DOHH2 (cell line): ENCODE results near the gene EML6.

Experiments
- H3F3A ChIP-seq: fragments of 200-600 bp; sonication (generic), shearing (Covaris generic); 2 replicates; pipeline ENCODE4 v1.6.0; 2016; ENCODE audit warnings: antibody characterized with exemption, mild to moderate bottlenecking; ENCODE audit not compliant: control insufficient read depth, insufficient read depth
- H3K27ac ChIP-seq: fragments of 200-600 bp; sonication (generic); 2 replicates; pipeline ENCODE4 v1.5.1; 2014; ENCODE audit warnings: low read depth, mild to moderate bottlenecking, low read length, moderate library complexity
- H3K27me3 ChIP-seq: fragments of 200-600 bp; sonication (generic); 2 replicates; pipeline ENCODE4 v1.6.1; 2014; ENCODE audit warnings: mild to moderate bottlenecking, low read length, mixed read lengths; ENCODE audit not compliant: control insufficient read depth
- H3K36me3 ChIP-seq: fragments of 200-600 bp; sonication (generic); 2 replicates; pipeline ENCODE4 v1.6.1; 2014; ENCODE audit warnings: mild to moderate bottlenecking, low read length, moderate library complexity, mixed read lengths; ENCODE audit not compliant: control insufficient read depth
- H3K4me1 ChIP-seq: fragments of 200-600 bp; sonication (generic); 2 replicates; pipeline ENCODE4 v1.6.1; 2014; ENCODE audit warnings: mild to moderate bottlenecking, low read length, mixed read lengths; ENCODE audit not compliant: control insufficient read depth
- H3K4me2 ChIP-seq: fragments of 200-600 bp; sonication (generic); 2 replicates; pipeline ENCODE4 v1.6.0; 2014; ENCODE audit warnings: mild to moderate bottlenecking, low read length, moderate library complexity
- H3K4me3 ChIP-seq: fragments of 200-600 bp; sonication (generic); 2 replicates; pipeline ENCODE4 v1.5.1; 2014; ENCODE audit warnings: mild to moderate bottlenecking, low read length, mixed read lengths
- H3K79me2 ChIP-seq: fragments of 200-600 bp; sonication (generic); 2 replicates; pipeline ENCODE4 v1.6.1; 2014; ENCODE audit warnings: mild to moderate bottlenecking, low read length, mixed read lengths; ENCODE audit not compliant: control insufficient read depth
- H3K9me2 ChIP-seq: fragments of 200-600 bp; sonication (generic); replicated peaks from 2 replicates; pipeline ENCODE4 v1.6.1; 2014; ENCODE audit warnings: mild to moderate bottlenecking, low read length, mixed read lengths; ENCODE audit not compliant: control insufficient read depth
- H3K9me3 ChIP-seq: fragments of 200-600 bp; sonication (generic); 2 replicates; pipeline ENCODE4 v1.6.1; 2014; ENCODE audit warnings: antibody characterized with exemption, low read length, mixed read lengths; ENCODE audit not compliant: control insufficient read depth, insufficient read depth
- H4K20me1 ChIP-seq: fragments of 200-600 bp; sonication (generic); 2 replicates; pipeline ENCODE4 v1.6.0; 2014; ENCODE audit warnings: low read depth, mild to moderate bottlenecking, antibody characterized with exemption, low read length, moderate library complexity; ENCODE audit not compliant: control insufficient read depth, insufficient read depth
- EZH2phosphoT487 ChIP-seq: fragments of 200-600 bp; sonication (generic); IDR thresholded peaks from 2 replicates; pipeline ENCODE4 v1.6.1; 2017; ENCODE audit warnings: borderline replicate concordance, mild to moderate bottlenecking, antibody characterized with exemption, low read length, moderate library complexity, mixed read lengths
- TF ChIP-seq, protein P1 (sequence below): fragments of 200-600 bp; sonication (generic); IDR thresholded peaks from one replicate; pipeline ENCODE4 v1.5.1; 2014; ENCODE audit warnings: antibody characterized with exemption, mild to moderate bottlenecking, low read depth, low read length; ENCODE audit not compliant: poor library complexity, severe bottlenecking

EML6 gene

DNA sequence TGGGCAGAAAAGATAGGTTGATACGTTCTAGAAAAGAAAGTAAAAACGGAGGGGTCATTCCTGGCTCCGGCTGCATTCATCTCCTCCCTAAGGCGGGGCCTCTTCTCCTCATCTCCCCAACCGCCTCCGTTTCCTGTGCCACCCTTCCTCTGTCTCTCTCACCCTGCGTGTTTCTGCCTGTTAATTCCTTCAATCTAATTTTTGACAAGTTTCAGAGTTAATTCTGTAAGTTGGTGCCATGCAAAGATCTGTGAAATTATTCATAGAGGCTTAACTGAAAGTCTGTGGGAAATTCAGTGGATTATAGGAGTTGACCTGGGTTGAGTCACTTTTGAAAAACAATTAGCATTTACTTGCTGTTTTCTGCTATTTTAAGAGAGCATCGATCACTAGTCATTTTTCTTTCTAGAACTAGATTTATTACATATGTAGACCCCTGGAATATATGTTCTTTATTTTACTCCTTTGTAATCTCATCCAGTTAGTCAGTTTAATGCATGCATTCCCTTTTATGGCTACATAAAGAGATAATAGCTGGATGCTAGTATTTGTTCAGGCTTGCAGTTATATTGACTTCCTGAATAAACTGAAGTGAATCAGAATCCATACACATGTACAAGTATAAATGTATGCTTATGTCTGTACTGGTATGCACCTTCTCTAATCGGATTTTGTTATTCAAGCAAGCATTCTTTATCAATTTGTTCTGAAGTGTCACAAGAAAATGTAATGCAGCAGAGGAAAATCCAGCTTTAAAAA is 91.1 kb downstream of the EML6 start:
- H3K79me2 ChIP-seq, result no peaks in the 10 kb centered on the region
- TF ChIP-seq, protein P1, sequence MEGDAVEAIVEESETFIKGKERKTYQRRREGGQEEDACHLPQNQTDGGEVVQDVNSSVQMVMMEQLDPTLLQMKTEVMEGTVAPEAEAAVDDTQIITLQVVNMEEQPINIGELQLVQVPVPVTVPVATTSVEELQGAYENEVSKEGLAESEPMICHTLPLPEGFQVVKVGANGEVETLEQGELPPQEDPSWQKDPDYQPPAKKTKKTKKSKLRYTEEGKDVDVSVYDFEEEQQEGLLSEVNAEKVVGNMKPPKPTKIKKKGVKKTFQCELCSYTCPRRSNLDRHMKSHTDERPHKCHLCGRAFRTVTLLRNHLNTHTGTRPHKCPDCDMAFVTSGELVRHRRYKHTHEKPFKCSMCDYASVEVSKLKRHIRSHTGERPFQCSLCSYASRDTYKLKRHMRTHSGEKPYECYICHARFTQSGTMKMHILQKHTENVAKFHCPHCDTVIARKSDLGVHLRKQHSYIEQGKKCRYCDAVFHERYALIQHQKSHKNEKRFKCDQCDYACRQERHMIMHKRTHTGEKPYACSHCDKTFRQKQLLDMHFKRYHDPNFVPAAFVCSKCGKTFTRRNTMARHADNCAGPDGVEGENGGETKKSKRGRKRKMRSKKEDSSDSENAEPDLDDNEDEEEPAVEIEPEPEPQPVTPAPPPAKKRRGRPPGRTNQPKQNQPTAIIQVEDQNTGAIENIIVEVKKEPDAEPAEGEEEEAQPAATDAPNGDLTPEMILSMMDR, result no peak
- TF ChIP-seq EZH2phosphoT487, result no peak
- H3K27me3 ChIP-seq, result no peaks in the 10 kb centered on the region
- H3K4me2 ChIP-seq, result no peak overlapping the region
- H3K9me3 ChIP-seq, result no peaks in the 10 kb centered on the region
- peaks cover 3% of the 10 kb centered on the region; the same call in 1 of the 2 replicates for H3K36me3 ChIP-seq
- no peak overlapping the region for H3K4me3 ChIP-seq
- H3K4me1 ChIP-seq, result no peaks in the 10 kb centered on the region
- H3K27ac ChIP-seq, result no peak overlapping the region
- H3K9me2 ChIP-seq, result no peaks in the 10 kb centered on the region
- H4K20me1 ChIP-seq, result no peaks in the 10 kb centered on the region
- no peaks in the 10 kb centered on the region for H3F3A ChIP-seq

DNA sequence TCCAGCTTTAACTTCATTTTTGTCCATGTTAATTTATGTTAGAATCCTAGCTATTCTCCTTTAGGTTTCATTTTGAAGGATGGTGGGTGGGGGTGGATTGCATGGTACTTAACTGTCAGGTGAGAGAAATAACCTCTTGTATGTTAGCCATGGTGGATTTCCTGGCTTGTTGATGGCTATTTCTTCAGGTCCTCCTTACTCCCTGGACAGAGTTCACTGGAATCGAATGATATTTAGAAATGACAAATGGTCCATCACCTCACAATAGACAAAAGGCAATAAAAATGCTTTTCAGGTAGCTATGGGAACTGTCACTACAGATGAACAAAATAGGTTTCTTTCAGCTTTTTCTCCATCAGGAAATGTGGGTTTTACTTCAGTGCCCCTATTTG is 91.7 kb downstream of the EML6 start:
- no peaks in the 10 kb centered on the region for H4K20me1 ChIP-seq
- H3K4me3 ChIP-seq, result no peak overlapping the region
- no peaks in the 10 kb centered on the region for H3K9me3 ChIP-seq
- TF ChIP-seq EZH2phosphoT487, result no peak
- TF ChIP-seq, protein P1, result no peak
- no peak overlapping the region for H3K4me2 ChIP-seq
- no peak overlapping the region for H3K27ac ChIP-seq
- no peaks in the 10 kb centered on the region for H3F3A ChIP-seq
- no peaks in the 10 kb centered on the region for H3K27me3 ChIP-seq
- peaks cover 5% of the 10 kb centered on the region for H3K36me3 ChIP-seq
- no peaks in the 10 kb centered on the region for H3K9me2 ChIP-seq
- no peaks in the 10 kb centered on the region for H3K79me2 ChIP-seq
- H3K4me1 ChIP-seq, result no peaks in the 10 kb centered on the region

DNA sequence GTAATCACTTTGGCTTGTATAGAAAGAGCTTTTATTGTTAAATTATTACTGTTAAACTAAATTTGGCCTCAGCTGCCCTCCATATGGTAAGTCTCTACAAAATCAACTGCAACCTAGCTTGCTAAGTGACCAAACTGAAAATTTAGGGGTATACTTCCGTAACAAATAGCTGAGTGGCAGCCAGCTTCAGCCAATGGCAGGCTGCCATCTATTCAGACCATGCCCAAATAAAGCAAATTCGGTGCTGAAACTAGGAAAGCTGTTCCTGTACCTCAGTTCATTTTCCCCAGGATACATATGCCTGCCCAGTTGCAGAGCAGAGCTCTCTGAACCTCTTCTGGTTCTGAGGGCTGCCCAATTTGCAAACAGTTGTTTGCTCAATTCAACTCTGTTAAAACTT is 94.8 kb downstream of the EML6 start:
- Histone ChIP-seq H4K20me1 (no peaks in the 10 kb centered on the region), H3K4me1 (no peaks in the 10 kb centered on the region), H3K27me3 (no peaks in the 10 kb centered on the region), H3K36me3 (peaks cover 6% of the 10 kb centered on the region), H3K79me2 (no peaks in the 10 kb centered on the region), H3K27ac (no peak overlapping the region), H3K9me2 (no peaks in the 10 kb centered on the region), H3K9me3 (no peaks in the 10 kb centered on the region), H3K4me2 (no peak overlapping the region), H3K4me3 (no peak overlapping the region), H3F3A (no peaks in the 10 kb centered on the region)
- TF ChIP-seq, protein P1, result no peak
